ENCODE measurements around the gene NAALAD2.
"Not testable (repeated sequence)": the region's sequence is repeated elsewhere in the genome, so short reads cannot be mapped to it uniquely, and the experiment has no call there.

NAALAD2 gene

GRCh38 chr11:90192869-90193582 is 58.6 kb downstream of the NAALAD2 start:
- no peak for DNase-seq

DNA sequence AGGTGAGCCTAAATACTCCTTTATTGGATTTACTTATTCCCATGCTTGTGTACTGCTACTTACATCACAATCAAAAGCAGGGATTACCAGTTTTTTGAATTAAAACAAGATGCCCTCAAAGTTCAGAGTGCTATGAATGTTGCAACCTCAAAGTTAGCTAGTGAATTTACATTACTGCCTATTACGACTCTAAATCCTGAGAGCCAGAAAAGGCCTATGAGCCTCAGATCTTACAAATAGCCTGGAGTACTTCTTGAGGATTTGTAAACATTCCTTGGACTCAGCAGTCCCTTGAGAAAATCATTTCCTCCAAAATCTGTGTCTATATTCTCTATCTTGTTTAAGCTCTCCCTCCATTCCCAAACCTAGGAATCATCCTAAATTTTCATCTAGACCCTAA is 62.9 kb downstream of the NAALAD2 start:
- no peak for DNase-seq

DNA sequence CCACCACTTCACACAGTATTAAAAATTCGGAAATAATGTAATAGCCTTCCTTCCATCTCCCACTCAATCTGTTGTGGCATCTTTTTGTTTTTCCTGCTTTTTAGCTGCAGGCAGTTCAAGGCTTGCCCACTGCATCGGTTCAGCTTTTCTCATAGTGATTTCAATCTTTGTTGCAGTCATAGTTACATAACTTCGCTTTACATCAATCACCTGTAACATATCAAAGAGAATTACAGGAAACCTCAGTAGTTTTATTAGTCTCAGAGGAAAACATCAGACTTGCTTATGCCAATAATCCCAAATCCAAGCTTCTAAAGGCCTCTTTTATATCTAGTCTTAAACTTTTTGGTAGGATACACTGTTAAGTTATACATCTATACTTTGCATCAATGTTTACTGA is 67.9 kb downstream of the NAALAD2 start:
- no peak for DNase-seq

- no peak for DNase-seq
These were observed 69.9 kb downstream of the NAALAD2 start for GRCh38 chr11:90204407-90204806.

DNA sequence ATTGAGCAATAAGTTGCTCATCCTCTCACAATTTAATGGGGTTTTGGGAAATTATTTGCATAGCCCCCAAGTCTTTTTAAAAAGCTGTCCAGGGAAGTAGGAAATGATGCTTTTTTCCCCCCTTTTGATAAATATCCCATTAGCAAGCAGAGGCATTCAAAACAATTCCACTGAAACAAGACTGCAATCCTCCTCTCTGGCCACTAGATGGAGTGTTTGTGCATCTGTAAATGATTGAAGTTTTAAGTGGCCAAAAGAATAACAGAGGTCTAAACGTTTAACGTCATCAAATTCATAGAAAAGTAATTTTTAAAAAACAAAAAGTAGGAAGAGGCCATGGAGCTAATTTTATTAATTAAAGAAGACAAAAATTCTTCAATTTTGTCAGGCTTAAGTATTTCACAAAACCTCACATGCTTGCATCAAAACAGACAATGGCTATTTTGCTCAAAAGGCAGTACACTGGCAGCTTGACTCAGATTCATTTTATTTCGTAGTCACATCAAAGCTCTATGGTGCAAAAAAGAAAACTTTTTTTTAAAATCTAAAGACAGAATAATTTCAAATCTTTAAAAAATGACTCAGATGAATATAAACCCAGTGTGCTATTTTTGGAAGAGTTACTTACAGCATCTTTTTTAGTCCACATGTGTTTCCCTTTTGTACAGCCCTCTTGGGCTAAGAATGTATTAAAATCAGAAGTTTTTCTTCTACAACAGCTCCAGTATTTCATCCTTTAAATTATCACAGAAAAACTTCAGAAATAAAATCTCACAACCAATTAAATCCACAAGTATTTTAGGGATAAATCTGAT is 70.6 kb downstream of the NAALAD2 start:
- peak in 1 of 2 donors; percentile 69 for DNase-seq

DNA sequence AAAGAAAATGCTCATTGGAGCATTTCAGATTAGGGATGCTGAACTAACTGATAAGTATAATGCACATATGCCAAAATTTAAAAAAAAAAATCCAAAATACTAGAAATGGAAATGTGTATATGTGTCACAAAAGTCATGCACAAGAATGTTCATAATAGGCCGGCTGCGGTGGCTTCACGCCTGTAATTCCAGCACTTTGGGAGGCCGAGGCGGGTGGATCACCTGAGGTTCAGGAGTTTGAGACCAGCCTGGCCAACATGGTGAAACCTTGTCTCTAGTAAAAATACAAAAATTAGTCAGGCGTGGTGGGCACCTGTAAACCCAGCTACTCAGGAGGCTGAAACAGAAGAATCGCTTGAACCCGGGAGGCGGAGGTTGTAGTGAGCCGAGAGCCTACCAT is 73.5 kb downstream of the NAALAD2 start:
- DNase-seq: not testable (repeated sequence)

DNA sequence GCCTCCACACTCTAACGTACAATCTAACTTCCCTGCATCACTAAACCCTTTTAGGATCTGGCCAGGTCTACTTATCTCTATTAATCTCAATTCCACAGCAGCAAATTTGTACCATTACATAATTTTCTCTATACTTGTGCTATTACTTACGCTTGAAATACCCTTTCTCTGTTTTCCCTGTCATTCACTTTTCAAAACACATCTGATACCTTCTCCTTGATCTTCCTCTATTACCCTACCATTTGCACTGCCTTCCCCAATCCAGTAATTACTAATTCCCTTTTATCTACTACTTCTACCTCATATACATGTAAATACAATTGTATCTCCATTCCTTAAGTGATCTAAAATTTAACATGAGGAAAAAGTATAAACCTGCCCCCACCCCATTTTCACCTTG is 74.4 kb downstream of the NAALAD2 start:
- no peak for DNase-seq

GRCh38 chr11:90213322-90213721 is 78.9 kb downstream of the NAALAD2 start:
- no peak for DNase-seq

DNA sequence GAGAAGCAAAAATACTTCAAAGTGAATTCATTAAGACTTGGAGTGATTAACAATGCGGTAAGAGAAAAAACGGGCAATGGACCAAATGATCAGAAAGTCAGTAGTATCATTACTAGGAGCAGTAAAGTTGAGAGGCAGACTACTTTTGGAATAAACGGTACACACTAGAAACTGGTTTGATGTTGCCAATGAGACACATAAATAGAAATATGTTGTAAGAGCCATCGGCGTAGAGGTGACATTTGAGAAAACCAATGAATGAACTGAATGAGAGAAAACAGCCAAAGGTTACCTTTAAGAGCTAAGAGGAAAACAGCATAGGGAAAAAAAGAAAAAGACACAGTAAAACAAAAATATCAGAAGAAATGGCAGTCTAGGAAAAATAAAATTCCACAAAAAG is 82.1 kb downstream of the NAALAD2 start:
- DNase-seq: no peak

DNA sequence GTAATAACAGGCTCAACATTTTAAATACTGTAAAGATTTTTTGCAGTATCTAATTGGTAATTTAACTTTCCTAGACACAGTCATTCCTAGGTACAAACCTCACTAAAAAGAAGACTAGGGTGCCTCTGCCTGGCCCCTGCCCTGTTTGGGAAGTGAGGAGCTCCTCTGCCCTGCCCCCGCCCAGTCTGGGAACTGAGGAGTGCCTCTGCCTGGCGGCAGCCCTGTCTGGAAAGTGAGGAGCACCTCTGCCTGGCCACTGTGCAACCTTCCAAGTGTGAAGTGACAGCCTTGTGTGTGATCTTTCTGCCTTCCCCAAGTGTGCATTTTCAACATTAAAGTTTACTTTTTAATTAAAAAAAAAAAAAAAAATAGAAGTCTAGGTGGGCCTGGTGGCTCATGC is 84.1 kb downstream of the NAALAD2 start:
- no peak for DNase-seq

- DNase-seq: no peak
These were observed 85.0 kb downstream of the NAALAD2 start for GRCh38 chr11:90219438-90219837.

DNA sequence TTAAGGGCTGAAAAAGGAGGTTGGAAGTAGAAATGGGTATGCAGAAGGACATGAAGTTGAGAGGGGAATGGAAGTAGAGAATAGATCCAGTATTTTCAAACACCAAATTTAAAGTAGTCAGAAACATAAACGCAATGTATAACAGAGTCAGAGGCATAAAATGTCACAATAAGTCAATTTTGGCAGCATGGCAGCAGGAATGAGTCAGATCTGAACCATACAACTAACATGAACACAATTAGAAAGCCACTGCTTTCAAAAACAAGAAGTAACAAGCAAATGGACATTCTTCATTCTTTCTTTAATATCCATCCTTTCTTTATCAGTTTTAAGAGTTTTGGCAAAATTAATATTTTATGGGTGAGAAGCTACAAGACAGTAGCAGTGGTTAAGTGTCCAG is 85.9 kb downstream of the NAALAD2 start:
- DNase-seq: no peak

- DNase-seq: peak in 1 of 2 donors; percentile 25
These were observed 87.5 kb downstream of the NAALAD2 start for GRCh38 chr11:90221803-90222458.

DNA sequence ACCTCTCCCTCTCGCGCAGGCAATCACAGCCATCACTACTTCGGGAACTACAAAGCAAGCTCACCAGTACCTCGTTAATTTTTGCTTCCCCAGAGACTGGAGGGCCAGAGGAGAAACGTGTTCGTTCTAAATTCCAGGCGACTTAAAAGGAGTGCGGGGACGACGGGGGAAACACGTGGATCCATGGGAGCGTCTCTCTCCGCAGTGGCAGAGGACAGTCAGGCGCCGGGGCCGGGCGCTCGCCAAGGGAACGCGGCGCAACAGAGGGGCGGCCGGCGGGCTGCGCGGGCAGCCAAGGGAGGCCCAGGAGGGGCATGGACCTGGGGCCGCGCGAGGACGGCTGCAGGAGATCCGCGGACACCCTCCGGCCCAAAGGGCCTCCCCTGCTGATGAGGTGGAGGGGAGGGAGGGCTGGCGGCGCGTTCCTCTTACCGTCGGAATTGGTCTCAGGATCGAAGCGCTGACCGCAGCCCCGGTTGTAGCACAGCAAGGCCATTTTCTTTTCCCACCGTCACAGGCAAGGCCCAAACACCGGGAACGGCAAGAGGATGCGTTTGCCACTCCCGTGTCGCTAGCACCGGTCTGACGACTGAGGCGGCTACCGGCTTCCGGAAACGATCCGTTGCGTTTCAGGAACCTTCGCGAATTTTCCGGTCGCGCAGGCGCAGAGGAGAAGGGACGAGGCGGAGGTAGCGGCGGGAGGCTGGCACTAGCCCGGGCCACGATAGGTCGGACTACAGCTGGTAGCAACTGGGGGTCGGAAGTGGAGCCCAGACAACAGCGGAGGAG is 88.2 kb downstream of the NAALAD2 start, which contains the start of gene CHORDC1:
CHORDC1 (minus strand) TSS at position 591 of the 789 bp plus-strand sequence; CDS start at position 496, 95 bp downstream.
- DNase-seq: peak; percentile 94 to 95

- no peak for DNase-seq
These were observed 88.8 kb downstream of the NAALAD2 start for GRCh38 chr11:90223248-90223585.

GRCh38 chr11:90228056-90228455 is 93.6 kb downstream of the NAALAD2 start:
- DNase-seq: no peak

DNA sequence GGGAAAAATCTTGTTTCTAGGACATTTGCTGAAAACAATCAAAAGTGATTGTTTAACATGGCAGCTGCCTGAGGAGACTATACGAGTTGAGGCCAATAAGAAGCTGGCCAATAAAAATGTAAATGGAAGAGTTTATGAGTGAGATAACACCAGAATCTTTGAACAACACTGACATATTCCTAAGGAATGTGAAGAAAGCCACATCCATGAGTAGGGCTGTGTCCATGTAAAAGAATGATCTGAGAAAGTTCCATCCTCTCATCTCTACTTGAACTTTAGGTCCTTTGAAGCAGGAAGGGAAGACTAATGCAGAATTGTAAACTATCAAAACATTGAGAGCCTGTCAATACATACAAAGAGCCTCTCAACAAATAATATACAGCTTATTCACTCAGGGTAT is 95.3 kb downstream of the NAALAD2 start:
- no peak for DNase-seq

DNA sequence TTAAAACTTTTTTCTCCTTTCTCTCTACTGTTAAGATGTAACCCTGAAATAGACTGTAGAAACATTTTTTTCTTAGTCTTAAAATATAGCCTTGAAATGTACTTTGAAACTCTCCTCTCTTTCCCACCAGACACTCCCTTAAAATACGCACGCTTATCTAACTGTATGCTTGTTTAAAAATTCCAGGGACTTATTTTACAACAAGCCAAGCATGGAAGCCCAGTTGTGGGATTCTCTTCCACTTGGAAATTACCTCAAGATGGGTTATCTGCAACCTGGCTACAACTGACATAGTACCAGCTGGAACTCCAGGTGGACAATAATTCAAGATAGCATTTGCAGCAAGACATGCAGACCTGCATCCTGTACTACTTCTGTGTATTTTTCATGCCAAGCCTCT is 100.5 kb downstream of the NAALAD2 start:
- no peak for DNase-seq

DNA sequence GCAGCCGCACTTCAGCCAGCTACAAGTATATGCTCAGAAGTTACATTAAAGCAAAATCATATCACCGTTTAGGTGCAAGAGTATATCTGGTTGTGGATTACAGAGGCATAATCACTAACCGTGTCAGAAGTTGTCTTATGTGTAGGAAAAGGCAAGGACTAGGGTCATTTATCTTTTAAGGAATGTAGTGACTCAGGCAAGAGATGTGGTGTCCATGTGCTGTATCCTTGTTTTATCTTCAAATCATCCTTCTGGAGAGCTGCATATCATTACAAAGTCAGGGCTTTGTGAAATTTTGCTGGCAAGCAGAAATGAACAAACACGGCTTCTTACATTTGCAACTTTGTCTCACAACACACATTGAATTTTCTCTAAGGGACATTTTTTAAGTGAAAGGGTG is 101.1 kb downstream of the NAALAD2 start:
- DNase-seq: no peak

DNA sequence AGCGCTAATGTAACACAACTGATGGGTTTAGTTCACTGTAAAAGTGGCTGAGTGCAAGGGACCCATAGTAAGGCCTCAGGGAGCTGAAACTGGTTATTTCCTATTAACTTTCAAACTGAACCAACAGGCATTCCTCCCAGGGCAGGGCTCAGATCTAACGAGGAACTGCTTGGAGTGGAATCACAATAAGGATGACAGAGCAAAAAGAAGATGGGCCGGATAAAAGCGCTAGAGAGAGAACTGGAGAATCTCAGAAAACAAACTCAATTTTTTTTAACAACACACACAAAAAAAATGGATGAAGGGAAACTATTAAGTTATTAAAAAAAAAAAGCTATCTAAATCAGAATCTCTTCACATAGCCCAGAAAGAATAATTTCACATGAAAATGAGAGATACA is 102.5 kb downstream of the NAALAD2 start:
- DNase-seq: no peak

DNA sequence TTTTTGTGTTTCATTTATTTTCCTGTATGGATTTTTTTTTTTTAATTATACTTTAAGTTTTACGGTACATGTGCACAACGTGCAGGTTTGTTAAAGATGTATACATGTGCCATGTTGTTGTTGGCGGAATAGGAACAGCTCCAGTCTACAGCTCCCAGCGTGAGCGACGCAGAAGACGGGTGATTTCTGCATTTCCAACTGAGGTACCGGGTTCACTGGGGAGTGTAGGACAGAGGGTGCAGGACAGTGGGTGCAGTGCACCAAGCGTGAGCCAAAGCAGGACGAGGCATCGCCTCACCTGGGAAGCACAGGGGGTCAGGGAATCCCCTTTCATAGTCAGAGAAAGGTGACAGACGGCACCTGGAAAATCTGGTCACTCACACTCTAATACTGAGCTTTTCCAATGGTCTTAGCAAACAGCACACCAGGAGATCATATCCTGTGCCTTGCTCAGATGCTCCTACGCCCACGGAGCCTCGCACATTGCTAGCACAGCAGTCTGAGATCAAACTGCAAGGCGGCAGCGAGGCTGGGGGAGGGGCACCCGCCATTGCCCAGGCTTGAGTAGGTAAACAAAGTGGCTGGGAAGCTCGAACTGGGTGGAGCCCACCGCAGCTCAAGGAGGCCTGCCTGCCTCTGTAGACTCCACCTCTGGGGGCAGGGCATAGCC is 105.6 kb downstream of the NAALAD2 start:
- DNase-seq: peak in 1 of 2 donors; percentile 22

GRCh38 chr11:90241414-90241813 is 107.0 kb downstream of the NAALAD2 start:
- no peak for DNase-seq
